Fibroblast of skin of left biceps (primary cell): ENCODE results near the gene HOXA6.

Source experiments
- DNase-seq, 2 experiments: peaks; one replicate each; pipeline ENCODE4 v3.0.0-alpha.2; 2013; ENCODE audit warnings: low read depth in 2 of 2

HOXA6 gene

GRCh38 chr7:27151341-27151930 is 3.9 kb upstream of the HOXA6 start:
- DNase-seq = no peak

GRCh38 chr7:27150568-27151340 is 3.2 kb upstream of the HOXA6 start:
- peak in 1 of 2 experiments; percentile 53 for DNase-seq

GRCh38 chr7:27149842-27150567 is 2.4 kb upstream of the HOXA6 start:
- DNase-seq = no peak

GRCh38 chr7:27148756-27149641 is 1.4 kb upstream of the HOXA6 start:
- no peak for DNase-seq

- DNase-seq = no peak
Observed at GRCh38 chr7:27148031-27148755, 619 bp upstream of the HOXA6 start.

GRCh38 chr7:27146491-27147198 is 929 bp downstream of the HOXA6 start:
- DNase-seq = no peak

- no peak for DNase-seq
Observed at GRCh38 chr7:27145914-27146412, 1.6 kb downstream of the HOXA6 start.

- DNase-seq = no peak
Observed at GRCh38 chr7:27145165-27145913, 2.2 kb downstream of the HOXA6 start.

GRCh38 chr7:27144781-27145164 is 2.8 kb downstream of the HOXA6 start:
- no peak for DNase-seq

- DNase-seq = no peak
Observed at GRCh38 chr7:27143950-27144780, 3.4 kb downstream of the HOXA6 start.

GRCh38 chr7:27143023-27143949 is 4.3 kb downstream of the HOXA6 start, which contains the start of gene HOXA5:
Gene HOXA5 (minus strand): TSS chr7:27143681. CDS start chr7:27143607, 74 bp downstream.
- DNase-seq = no peak

- no peak for DNase-seq
Observed at GRCh38 chr7:27142580-27143022, 5.0 kb downstream of the HOXA6 start.

- no peak for DNase-seq
Observed at GRCh38 chr7:27141923-27142579, 5.5 kb downstream of the HOXA6 start.

GRCh38 chr7:27141137-27141922 is 6.2 kb downstream of the HOXA6 start:
- no peak for DNase-seq

GRCh38 chr7:27140126-27140857 is 7.3 kb downstream of the HOXA6 start:
- DNase-seq = no peak
